ENCODE data around the gene PLLP.

Gene PLLP

GRCh38 chr16:57264381-57264780 lies 20.1 kb downstream of the PLLP start:
- H3K4me3 ChIP-seq (ENCODE audit: low read length, poor library complexity, severe bottlenecking), result no peak overlapping the region
- H3K79me2 ChIP-seq (ENCODE audit: insufficient read depth, low read length), result no peaks in the 10 kb centered on the region
- no peaks in the 10 kb centered on the region for H3K36me3 ChIP-seq (ENCODE audit: insufficient read depth, low read length)
- peaks cover 4% of the 10 kb centered on the region for H3K4me1 ChIP-seq (ENCODE audit: insufficient read depth, low read length, poor library complexity, severe bottlenecking)
- no peak overlapping the region for H3K4me2 ChIP-seq (ENCODE audit: low read depth, low read length, poor library complexity, severe bottlenecking)
- H3K27me3 ChIP-seq (ENCODE audit: insufficient read depth, low read length, poor library complexity, severe bottlenecking), result no peaks in the 10 kb centered on the region
- no peak overlapping the region for H3K9ac ChIP-seq (ENCODE audit: low read depth, low read length, poor library complexity, severe bottlenecking)
- no peaks in the 10 kb centered on the region for H3F3A ChIP-seq (ENCODE audit: low read depth)
- H3K9me3 ChIP-seq (ENCODE audit: insufficient read depth, low read depth, low read length), result no peaks in the 10 kb centered on the region
- H4K20me1 ChIP-seq (ENCODE audit: insufficient read depth, low read length, poor library complexity, severe bottlenecking), result no peaks in the 10 kb centered on the region
- TF ChIP-seq, protein P1, sequence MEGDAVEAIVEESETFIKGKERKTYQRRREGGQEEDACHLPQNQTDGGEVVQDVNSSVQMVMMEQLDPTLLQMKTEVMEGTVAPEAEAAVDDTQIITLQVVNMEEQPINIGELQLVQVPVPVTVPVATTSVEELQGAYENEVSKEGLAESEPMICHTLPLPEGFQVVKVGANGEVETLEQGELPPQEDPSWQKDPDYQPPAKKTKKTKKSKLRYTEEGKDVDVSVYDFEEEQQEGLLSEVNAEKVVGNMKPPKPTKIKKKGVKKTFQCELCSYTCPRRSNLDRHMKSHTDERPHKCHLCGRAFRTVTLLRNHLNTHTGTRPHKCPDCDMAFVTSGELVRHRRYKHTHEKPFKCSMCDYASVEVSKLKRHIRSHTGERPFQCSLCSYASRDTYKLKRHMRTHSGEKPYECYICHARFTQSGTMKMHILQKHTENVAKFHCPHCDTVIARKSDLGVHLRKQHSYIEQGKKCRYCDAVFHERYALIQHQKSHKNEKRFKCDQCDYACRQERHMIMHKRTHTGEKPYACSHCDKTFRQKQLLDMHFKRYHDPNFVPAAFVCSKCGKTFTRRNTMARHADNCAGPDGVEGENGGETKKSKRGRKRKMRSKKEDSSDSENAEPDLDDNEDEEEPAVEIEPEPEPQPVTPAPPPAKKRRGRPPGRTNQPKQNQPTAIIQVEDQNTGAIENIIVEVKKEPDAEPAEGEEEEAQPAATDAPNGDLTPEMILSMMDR (conservative IDR thresholded peaks at IDR 0.05; ENCODE audit: low read length), result no peak
- no peak for TF ChIP-seq EZH2phosphoT487 (IDR thresholded peaks at IDR 0.05; ENCODE audit: borderline replicate concordance)
- H2AFZ ChIP-seq (ENCODE audit: low read length), result no peak overlapping the region
- H3K9me2 ChIP-seq (replicated peaks; ENCODE audit: low read depth, low read length), result no peaks in the 10 kb centered on the region

DNA sequence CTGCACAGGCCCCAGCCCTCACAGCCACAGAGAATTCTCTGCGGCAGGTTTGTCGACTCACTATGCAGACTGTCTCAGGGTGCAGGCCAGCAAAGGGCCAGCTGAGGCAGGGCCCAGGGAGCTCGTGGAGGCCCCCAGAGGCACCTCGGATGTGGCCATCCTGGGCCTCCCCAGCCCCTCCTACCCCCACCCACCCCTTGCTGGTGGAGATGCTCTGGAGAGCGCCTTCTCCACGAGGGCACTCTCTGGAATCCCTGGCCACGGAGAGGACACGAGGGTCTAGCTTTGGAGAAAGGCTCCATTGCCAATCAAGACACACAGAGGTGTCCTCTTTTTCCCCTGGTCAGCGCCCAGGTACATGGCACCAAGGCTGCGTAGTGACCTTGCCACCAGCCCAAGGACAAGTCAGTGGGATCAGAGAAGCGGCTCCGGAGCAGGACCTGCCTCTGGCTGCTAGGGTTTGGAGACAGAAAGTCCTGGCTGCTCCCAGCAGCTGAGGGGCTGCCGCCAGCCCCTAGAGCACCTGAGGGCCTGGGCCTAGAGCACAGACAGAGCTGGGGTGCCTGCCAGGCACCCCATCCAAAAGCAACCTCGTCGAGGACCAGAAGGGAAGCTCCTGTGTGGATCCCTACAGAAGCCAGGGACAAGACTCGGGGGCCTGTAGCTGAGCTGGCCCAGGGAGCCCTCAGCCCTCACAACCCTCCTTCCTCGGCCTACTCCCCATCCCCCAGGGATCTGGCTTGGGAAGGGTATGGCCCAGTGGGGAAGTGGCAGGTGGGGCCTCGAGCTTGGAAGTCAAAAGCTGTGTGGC lies 20.7 kb downstream of the PLLP start:
- H3K4me2 ChIP-seq (ENCODE audit: low read depth, low read length, poor library complexity, severe bottlenecking), result no peak overlapping the region
- H3K9ac ChIP-seq (ENCODE audit: low read depth, low read length, poor library complexity, severe bottlenecking), result no peak overlapping the region

GRCh38 chr16:57262841-57263540 lies 21.5 kb downstream of the PLLP start:
- H3F3A ChIP-seq (ENCODE audit: low read depth), result no peaks in the 10 kb centered on the region
- H2AFZ ChIP-seq (ENCODE audit: low read length), result no peak overlapping the region
- H3K36me3 ChIP-seq (ENCODE audit: insufficient read depth, low read length), result no peaks in the 10 kb centered on the region
- H3K27me3 ChIP-seq (ENCODE audit: insufficient read depth, low read length, poor library complexity, severe bottlenecking), result no peaks in the 10 kb centered on the region
- H3K4me2 ChIP-seq (ENCODE audit: low read depth, low read length, poor library complexity, severe bottlenecking), result no peak overlapping the region
- H3K4me3 ChIP-seq (ENCODE audit: low read length, poor library complexity, severe bottlenecking), result no peak overlapping the region
- H3K9me2 ChIP-seq (replicated peaks; ENCODE audit: low read depth, low read length), result no peaks in the 10 kb centered on the region
- no peaks in the 10 kb centered on the region for H3K79me2 ChIP-seq (ENCODE audit: insufficient read depth, low read length)
- no peak overlapping the region for H3K9ac ChIP-seq (ENCODE audit: low read depth, low read length, poor library complexity, severe bottlenecking)
- TF ChIP-seq EZH2phosphoT487 (IDR thresholded peaks at IDR 0.05; ENCODE audit: borderline replicate concordance), result no peak
- TF ChIP-seq, protein P1 (conservative IDR thresholded peaks at IDR 0.05; ENCODE audit: low read length), result no peak
- H3K4me1 ChIP-seq (ENCODE audit: insufficient read depth, low read length, poor library complexity, severe bottlenecking), result peaks cover 4% of the 10 kb centered on the region
- H4K20me1 ChIP-seq (ENCODE audit: insufficient read depth, low read length, poor library complexity, severe bottlenecking), result no peaks in the 10 kb centered on the region
- no peaks in the 10 kb centered on the region for H3K9me3 ChIP-seq (ENCODE audit: insufficient read depth, low read depth, low read length)

More for the DNA sequence above, 20.7 kb downstream of the PLLP start:
- Histone ChIP-seq H4K20me1 (ENCODE audit: insufficient read depth, low read length, poor library complexity, severe bottlenecking) (no peaks in the 10 kb centered on the region), H3K4me3 (ENCODE audit: low read length, poor library complexity, severe bottlenecking) (no peak overlapping the region), H3K27me3 (ENCODE audit: insufficient read depth, low read length, poor library complexity, severe bottlenecking) (no peaks in the 10 kb centered on the region), H3K36me3 (ENCODE audit: insufficient read depth, low read length) (no peaks in the 10 kb centered on the region), H3F3A (ENCODE audit: low read depth) (no peaks in the 10 kb centered on the region), H3K9me2 (replicated peaks; ENCODE audit: low read depth, low read length) (no peaks in the 10 kb centered on the region), H3K9me3 (ENCODE audit: insufficient read depth, low read depth, low read length) (no peaks in the 10 kb centered on the region), H3K79me2 (ENCODE audit: insufficient read depth, low read length) (no peaks in the 10 kb centered on the region), H2AFZ (ENCODE audit: low read length) (no peak overlapping the region), H3K4me1 (ENCODE audit: insufficient read depth, low read length, poor library complexity, severe bottlenecking) (peaks cover 4% of the 10 kb centered on the region)
- TF ChIP-seq, protein P1 (conservative IDR thresholded peaks at IDR 0.05; ENCODE audit: low read length), result no peak
- TF ChIP-seq EZH2phosphoT487 (IDR thresholded peaks at IDR 0.05; ENCODE audit: borderline replicate concordance), result no peak
